Osteoblast (primary cell): ENCODE results near the gene SLC35F4. TPM values are rescaled to one million over a fixed set of nuclear protein-coding genes. Genes with fewer than 3 reads are reported as not detected.

ENCODE experiments used
- DNase-seq: peaks from one replicate; pipeline ENCODE4 v3.0.0; 2011; ENCODE audit warnings: low spot score, mixed read lengths; ENCODE audit not compliant: insufficient read length; ENCODE audit errors: missing footprints
- H2AFZ ChIP-seq: 2 replicates; pipeline ENCODE4 v1.6.0; 2011; ENCODE audit warnings: mild to moderate bottlenecking, low read length
- H3K27ac ChIP-seq: 2 replicates; pipeline ENCODE4 v1.5.1; 2011; ENCODE audit warnings: mild to moderate bottlenecking, low read depth, low read length, moderate library complexity
- H3K27me3 ChIP-seq: 2 replicates; pipeline ENCODE4 v1.6.0; 2012; ENCODE audit warnings: mild to moderate bottlenecking, control low read depth, inconsistent platforms, low read length, moderate library complexity; ENCODE audit not compliant: insufficient read depth
- H3K36me3 ChIP-seq: 2 replicates; pipeline ENCODE4 v1.5.1; 2011; ENCODE audit warnings: mild to moderate bottlenecking, low read length, control low read depth, moderate library complexity; ENCODE audit not compliant: insufficient read depth
- H3K4me1 ChIP-seq: 2 replicates; pipeline ENCODE4 v1.5.1; 2011; ENCODE audit warnings: mild to moderate bottlenecking, low read length, control low read depth, moderate library complexity; ENCODE audit not compliant: insufficient read depth
- H3K4me2 ChIP-seq: 2 replicates; pipeline ENCODE4 v1.6.0; 2011; ENCODE audit warnings: mild to moderate bottlenecking, low read length; ENCODE audit not compliant: insufficient read depth
- H3K4me3 ChIP-seq: fragments of 200-600 bp; sonication (generic); 3 replicates; pipeline ENCODE4 v1.5.1; 2012; ENCODE audit warnings: mild to moderate bottlenecking, low read length, inconsistent platforms; ENCODE audit not compliant: insufficient read depth
- H3K79me2 ChIP-seq: 2 replicates; pipeline ENCODE4 v1.6.0; 2012; ENCODE audit warnings: mild to moderate bottlenecking, low read length, control low read depth, inconsistent platforms; ENCODE audit not compliant: insufficient read depth
- H3K9me3 ChIP-seq: 2 replicates; pipeline ENCODE4 v1.5.1; 2011; ENCODE audit warnings: low read depth, low read length, control low read depth
- H4K20me1 ChIP-seq: 2 replicates; pipeline ENCODE4 v1.6.0; 2012; ENCODE audit warnings: mild to moderate bottlenecking, low read length, control low read depth; ENCODE audit not compliant: insufficient read depth
- CTCF ChIP-seq: IDR thresholded peaks from 2 replicates; pipeline ENCODE4 v1.5.1; 2011; ENCODE audit warnings: mild to moderate bottlenecking, low read depth, low read length, moderate library complexity; ENCODE audit errors: extremely low read depth
- total RNA-seq: library from RNA; depleted of rRNA; stranded (reverse); fragments of >200 nt; gene quantifications from 2 replicates; pipeline ENCODE4 v1.2.3, GENCODE V29; 2012

Gene SLC35F4
- total RNA-seq, 1 donor = not detected

GRCh38 chr14:57519043-57519442, 346.8 kb downstream of the SLC35F4 start:
- H3K4me3 ChIP-seq = no peak overlapping the region
- no peaks in the 10 kb centered on the region for H3K4me1 ChIP-seq
- H3K27me3 ChIP-seq = no peaks in the 10 kb centered on the region
- H3K79me2 ChIP-seq = no peaks in the 10 kb centered on the region
- no peaks in the 10 kb centered on the region for H3K36me3 ChIP-seq
- H3K27ac ChIP-seq = no peak overlapping the region
- TF ChIP-seq CTCF = no peak
- H3K4me2 ChIP-seq = no peak overlapping the region
- DNase-seq = no peak
- H4K20me1 ChIP-seq = no peaks in the 10 kb centered on the region
- no peaks in the 10 kb centered on the region for H3K9me3 ChIP-seq
- H2AFZ ChIP-seq = no peak overlapping the region
